ENCODE results near the gene KLHL22. TPM values are rescaled to one million over a fixed set of nuclear protein-coding genes. Genes with fewer than 3 reads are reported as not detected.
"Not testable (repeated sequence)": the region's sequence is repeated elsewhere in the genome, so short reads cannot be mapped to it uniquely, and the experiment has no call there.

Gene KLHL22
- 14.5 TPM for total RNA-seq (2021; ENCODE audit: unreplicated experiment)
- 16.9 TPM for polyA plus RNA-seq (2012; ENCODE audit: insufficient read length)
- percentile 63 among the genes with signal in this experiment for Bru-seq, nascent RNA
- percentile 76 among the genes with signal in this experiment for BruChase-seq, experiment 1, labeled RNA remaining after a 2-hour chase
- BruChase-seq, experiment 2, labeled RNA remaining after a 6-hour chase = percentile 70 among the genes with signal in this experiment
- long read RNA-seq, transcript KLHL22-201 (7 exons, 2,616 nt) = major isoform, 11 of 23 reads
- long read RNA-seq, partial matches to known transcripts = 5 of 23 reads
- long read RNA-seq, other reads (novel, unspliced or antisense) = 7 of 23 reads

- H3K27ac ChIP-seq (ENCODE audit: low read length) = peak within 1 kb of the TSS; percentile 95
- no peaks in the 10 kb centered on the region for H3K9me3 ChIP-seq (ENCODE audit: control insufficient read depth, insufficient read depth, low read depth, low read length)
- DNase-seq (ENCODE audit: low read depth, low spot score) (no peak), ATAC-seq (peak; percentile 59)
- POLR2A ChIA-PET = no interaction called here
- no peaks in the 10 kb centered on the region; the same call in 1 of the 2 replicates for H3K36me3 ChIP-seq (ENCODE audit: control insufficient read depth, insufficient read depth, low read length)
- CTCF ChIA-PET = interaction anchor here (0.5 kb wide), 1 partner anchor 525 kb away, joined by 5 read pairs; no protein-coding TSS in a partner anchor
- TF ChIP-seq REST (IDR thresholded peaks at IDR 0.05; ENCODE audit: insufficient read depth in 1 of 2, low read depth in 2 of 2, low read length in 1 of 2) (no peak), CTCF (IDR thresholded peaks at IDR 0.05) (no peak), SIN3A (IDR thresholded peaks at IDR 0.05; ENCODE audit: borderline replicate concordance, insufficient read depth, low read depth, low read length) (no peak), POLR2AphosphoS5 (IDR thresholded peaks at IDR 0.05; ENCODE audit: low read depth, low read length) (no peak), TCF7L2 (IDR thresholded peaks at IDR 0.05; ENCODE audit: low read depth, low read length) (no peak)
- peak within 1 kb of the TSS; percentile 70 to 82 for H3K4me3 ChIP-seq (ENCODE audit: low read depth in 2 of 2, low read length in 2 of 2)
- no peaks in the 10 kb centered on the region for H3K27me3 ChIP-seq (ENCODE audit: control insufficient read depth, insufficient read depth, low read length)
- intact Hi-C loops (cut with micrococcal nuclease; ENCODE audit: unreplicated experiment) = no loop called here
- in situ Hi-C loops (cut with HindIII; ENCODE audit: low pct_unique_long_range_greater_than_20kb, low sequenced_read_pairs) = no loop called here
- no peaks in the 10 kb centered on the region; the same call in 1 of the 2 replicates for H3K4me1 ChIP-seq (ENCODE audit: control insufficient read depth, insufficient read depth, low read length)
- BruUV-seq (replicated peaks) = no TSS peak
Observed at GRCh38 chr22:20494978-20495860, at the start of gene KLHL22. Gene KLHL22 (minus strand): TSS chr22:20495795. CDS start chr22:20489211, 6,584 bp downstream.

DNA sequence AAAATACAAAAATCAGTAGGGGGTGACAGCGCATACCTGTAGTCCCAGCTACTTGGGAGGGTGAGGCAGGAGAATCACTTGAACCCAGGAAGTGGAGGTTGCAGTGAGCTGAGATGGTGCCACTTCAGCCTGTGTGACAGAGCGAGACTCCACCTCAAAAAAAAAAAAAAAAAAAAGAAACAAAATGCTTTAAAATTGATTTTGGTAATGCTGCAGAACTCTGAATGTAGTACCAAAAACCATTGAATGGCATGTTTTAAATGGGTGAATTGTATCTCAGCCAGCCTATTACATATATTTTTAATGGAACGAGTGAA lies 49.7 kb upstream of the KLHL22 start:
- CTCF ChIA-PET; H3K4me3 ChIP-seq (ENCODE audit: low read depth in 2 of 2, low read length in 2 of 2); DNase-seq (ENCODE audit: low read depth, low spot score); H3K36me3 ChIP-seq (ENCODE audit: control insufficient read depth, insufficient read depth, low read length); H3K9me3 ChIP-seq (ENCODE audit: control insufficient read depth, insufficient read depth, low read depth, low read length); BruUV-seq (replicated peaks); in situ Hi-C loops (cut with HindIII; ENCODE audit: low pct_unique_long_range_greater_than_20kb, low sequenced_read_pairs); H3K27ac ChIP-seq (ENCODE audit: low read length); POLR2A ChIA-PET; ATAC-seq; H3K27me3 ChIP-seq (ENCODE audit: control insufficient read depth, insufficient read depth, low read length); intact Hi-C loops (cut with micrococcal nuclease; ENCODE audit: unreplicated experiment); H3K4me1 ChIP-seq (ENCODE audit: control insufficient read depth, insufficient read depth, low read length): not testable (repeated sequence)

Data from Panc1 (cell line).